NCI-H345 treated with DMSO at 0.1 percent for 48 hours (cell line): ENCODE results near the gene PRKACB.

Experiments
- DNase-seq: peaks from one replicate; lab custom pipeline; 2025; ENCODE audit not compliant: unreplicated experiment; lab: John Stamatoyannopoulos, UW

PRKACB gene

DNA sequence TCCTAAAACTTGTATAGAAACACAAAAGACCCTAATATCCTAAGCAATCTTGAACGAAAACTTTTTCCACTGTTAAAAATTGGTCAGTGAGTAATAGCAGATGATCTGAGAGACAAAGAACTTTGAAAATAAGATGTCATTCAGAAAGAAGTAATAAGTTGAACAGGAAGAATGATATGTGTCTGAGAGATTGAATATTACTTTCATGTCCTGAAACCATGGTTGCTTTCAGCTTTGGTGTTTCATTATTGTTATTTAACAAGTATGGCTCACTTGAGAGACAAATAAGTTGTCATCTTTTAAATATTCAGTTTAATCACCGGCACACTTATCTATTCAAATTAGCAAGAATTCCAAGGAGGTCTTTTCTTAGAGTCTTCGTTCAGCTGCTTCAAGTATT lies 11.4 kb downstream of the PRKACB start:
- no peak for DNase-seq

DNA sequence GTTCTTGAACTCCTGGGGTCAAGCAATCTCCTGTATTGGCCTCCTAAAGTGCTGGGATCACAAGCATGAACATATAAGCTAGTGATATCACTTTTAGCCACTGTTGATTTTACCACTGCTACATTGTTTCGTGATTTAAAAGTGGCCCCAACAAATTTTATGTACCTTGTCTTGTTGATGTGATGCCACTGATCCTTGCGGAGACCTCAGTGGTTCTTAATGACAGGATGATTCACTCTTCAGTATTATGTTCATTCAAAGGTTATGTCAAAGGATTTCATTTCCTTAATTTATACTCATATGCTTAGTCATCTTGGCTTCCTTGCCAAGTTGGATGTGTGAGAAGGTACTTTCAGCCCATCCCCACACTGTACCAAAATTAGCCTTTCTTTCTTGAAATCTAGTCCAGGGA lies 12.1 kb downstream of the PRKACB start:
- no peak for DNase-seq

DNA sequence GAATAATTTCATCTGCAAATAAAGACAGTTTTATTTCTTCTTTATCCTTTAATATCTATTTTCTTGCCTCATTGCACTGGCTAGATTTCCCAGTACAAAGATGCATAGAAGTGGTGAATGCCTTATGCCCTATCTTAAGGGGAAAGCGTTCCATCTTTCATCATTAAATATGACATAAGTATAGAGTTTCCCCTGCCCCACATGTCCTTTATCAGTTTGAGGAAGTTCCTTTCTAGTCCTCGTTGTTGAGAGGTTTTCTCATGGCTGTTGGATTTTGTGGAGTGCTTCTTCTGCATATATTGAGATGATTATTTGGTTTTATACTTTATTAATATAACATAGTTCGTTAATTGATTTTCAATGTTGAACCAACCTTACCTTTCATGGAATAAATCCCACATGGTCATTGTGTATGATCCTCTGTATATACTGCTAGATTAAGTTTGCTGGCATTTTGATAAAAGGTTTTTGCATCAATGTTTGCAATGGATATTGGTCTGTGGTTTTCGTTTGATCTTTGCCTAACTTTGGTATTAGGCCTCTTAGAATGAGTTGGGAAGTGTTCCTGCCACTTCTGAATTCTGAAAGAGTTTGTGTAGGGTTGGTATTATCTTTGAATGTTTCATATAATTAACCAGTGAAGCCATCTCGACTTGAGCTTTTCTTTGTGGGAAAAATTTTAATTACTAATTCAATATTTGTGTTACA lies 15.6 kb downstream of the PRKACB start:
- DNase-seq = no peak

DNA sequence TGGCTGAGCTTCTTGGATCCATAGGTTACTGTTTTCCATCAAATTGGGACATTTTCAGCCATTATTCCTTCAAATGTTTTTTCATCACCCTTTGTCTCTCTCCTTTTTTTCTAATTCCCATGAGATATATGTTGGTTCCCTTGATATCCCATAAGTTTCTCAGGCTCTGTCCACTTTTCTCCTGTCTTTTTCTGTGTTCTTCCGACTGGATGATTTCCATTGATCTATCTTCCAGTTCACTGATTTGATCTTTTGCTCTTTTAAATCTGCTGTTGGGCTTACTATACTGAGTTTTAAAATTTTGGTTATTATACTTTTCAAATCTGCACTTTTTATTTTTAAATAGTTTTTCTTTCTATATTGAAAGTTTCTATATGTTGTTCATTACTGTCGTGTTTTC lies 18.2 kb downstream of the PRKACB start:
- no peak for DNase-seq

DNA sequence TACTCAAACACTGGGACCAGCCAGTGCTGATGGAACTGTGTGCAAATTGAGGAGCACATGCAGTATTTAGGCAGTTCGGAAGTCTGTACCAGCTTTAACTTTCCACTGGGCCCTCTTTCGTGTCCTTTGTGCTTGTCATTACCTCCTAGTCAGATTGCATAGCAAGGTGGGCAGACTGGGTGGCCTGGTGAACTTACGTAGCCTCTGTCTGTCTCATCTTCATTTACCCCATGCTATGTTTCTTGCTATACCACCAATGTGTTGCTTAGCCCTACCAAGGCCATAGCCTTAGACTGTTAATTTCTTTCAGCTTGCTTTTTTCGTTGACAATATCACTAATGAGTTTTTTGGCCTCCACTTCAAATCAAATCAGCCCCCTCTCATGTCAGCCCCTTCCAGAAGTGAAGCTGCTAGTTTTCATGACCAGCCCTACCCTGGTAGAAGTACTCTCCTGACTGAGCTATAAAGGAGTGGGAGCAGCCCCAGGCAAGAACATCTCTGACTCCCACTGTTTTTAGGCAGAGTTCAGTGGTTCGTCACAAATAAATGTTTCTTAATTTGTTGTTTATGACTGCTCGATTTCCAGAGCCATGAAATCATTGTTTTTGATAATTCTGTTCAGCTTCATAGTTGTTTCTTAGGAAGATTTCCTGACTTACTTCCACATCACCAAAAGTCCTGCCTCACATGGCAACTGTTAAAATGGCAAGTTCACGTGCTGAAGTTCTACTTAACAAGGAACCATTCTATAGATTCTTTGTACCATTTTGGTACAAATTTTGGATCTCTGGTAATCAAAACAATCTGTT lies 19.3 kb downstream of the PRKACB start:
- no peak for DNase-seq

DNA sequence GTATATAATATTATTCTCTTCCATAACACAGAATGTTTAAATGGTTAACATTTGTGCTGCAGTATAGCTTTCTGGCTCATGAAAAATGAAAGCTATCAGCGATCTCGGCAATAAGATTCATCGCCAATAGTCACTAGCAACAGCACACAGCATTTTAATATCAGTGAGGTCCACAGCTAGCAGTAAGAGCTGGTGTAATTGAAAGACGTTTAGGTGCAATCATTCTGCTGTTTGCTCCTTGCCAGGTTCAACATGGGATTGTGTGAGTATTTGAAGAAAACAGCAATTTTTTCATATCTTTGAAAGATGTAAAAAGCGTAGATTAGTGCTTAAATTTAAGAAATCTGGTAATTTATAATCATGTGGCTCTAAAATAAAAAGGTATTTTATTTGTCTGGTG lies 20.1 kb downstream of the PRKACB start:
- no peak for DNase-seq

DNA sequence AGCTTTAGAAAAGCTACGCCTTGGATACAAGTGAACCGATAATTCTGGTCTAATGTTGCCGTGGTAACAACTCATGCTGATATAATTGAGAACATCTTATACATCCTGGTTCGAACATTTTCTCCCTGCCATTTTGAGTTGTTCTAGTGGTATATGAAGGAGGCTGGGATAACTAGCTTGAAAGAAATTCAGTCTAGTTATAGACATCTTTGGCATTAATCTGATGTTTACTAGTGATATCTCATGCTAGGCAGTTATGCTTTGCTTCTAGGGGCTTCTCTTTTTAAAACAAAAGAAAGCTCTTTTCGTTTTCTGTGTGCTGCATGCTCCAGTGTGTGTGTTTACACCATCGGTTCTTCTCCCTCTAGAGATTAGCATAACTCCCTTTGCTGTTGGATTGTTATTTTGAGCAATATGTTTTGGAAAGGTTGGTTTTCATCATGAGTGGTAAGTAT lies 20.5 kb downstream of the PRKACB start:
- no peak for DNase-seq

DNA sequence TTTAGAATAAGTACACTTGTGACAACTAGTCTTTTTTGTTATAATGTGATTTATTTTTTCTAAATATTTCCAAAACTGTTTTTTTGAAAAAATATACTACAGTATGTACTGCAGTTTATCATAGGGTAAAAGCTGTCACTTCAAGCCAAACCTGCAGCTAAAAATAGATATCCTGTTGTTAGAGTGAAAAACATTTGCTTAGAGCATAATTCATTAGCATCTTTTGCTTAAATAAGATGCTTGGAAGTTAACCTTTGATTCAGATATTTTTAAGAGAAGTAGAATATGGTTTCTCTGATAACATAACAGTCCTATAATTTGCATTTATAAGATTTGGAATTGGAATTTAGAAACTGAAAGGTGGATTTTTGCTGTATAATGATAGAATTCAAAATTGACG lies 21.5 kb downstream of the PRKACB start:
- no peak for DNase-seq

DNA sequence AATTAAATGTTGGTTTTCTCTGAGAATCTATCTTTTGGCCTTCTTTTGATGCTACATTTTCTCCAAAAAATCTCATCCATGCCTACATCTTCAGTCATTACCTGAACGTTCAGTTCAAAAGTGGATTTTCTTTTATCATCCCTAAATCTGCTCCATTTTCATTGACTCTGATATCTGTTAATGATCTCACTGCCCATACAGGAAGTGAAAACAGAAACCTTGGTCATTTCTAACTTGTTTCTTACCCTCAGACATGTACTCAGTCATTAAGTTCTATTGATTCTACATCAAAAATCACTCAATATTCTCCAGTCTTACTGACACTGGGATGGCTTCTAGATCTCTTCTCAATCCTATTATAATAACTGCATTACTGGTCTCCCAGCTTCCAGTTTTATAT lies 22.7 kb downstream of the PRKACB start:
- DNase-seq = no peak

DNA sequence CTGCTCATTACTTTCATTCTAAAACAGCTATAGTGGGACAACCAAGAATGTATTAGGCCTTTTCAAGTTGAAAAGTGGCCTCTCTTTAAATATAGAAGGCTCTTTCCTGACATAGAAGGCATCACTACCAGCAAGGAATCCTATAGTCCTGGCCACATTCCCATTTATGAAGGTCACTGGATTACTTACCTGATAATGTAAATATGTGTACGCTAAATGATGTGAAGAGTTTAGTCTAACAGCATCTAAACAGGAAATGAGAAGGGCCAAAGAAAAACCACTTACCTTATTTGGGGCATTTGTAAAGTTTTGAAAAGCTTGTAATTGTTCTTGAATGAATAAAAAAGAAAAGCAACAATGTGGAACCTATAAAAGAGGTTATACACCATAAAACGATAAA lies 24.7 kb downstream of the PRKACB start:
- no peak for DNase-seq

DNA sequence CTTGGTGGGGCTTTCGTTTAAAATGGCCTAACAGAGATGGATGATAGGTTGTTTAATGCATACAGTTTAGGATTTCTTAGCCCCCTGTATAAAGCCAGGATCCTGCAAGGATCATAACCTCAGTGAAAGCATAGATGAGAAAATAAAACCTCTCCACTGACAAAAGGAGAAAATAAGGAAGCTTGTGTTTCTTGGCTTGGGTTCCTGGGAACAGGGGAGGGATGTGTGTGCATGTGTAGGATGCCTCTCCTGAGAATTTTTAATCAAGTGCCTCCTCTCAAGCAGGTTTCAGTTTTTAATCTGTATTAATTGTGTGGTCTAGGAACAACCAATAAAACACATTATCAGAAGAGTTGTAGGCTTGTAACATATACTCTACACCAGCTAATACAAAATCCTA lies 26.1 kb downstream of the PRKACB start:
- no peak for DNase-seq

DNA sequence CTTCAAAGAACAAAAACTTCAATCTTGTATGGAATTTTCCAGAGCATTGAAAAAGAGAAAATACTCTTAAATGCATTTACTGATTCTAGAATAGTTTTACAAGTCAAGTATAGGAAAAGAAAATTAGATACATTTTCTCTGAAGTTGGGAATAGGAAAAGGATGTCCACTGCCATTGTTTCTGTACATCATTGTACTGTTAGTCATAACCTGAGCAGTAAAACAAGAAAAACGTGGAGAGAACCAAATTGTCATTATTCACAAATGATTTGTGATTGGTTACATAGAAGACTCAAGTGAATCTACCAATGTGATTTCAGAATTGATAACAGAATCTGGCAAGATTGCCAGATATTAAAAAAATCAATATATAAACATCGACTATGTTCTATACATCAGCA lies 27.4 kb downstream of the PRKACB start:
- no peak for DNase-seq

DNA sequence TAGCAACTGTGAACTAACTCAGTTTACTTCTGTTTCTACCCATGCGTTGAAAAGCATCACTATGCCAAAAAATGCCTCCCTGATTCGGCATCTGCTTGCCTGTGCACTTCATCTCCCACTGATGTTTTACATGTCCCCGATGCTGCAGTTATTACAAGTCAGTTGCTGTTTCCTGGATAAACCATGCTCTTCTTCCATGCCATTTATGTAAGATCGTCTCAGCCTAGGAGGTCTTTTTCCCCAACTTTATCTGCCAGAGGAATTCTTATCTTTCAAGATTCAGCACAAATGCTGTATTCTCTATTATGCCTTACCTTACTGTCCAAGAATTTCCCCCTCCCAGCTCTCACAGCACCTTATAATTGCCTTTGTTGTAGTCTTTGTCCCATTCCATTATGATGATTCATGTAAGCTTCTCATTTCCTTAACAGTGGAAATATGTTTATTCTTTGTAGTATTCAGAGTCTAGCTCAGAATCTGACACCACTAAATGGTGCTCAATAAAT lies 30.0 kb downstream of the PRKACB start:
- DNase-seq = no peak

DNA sequence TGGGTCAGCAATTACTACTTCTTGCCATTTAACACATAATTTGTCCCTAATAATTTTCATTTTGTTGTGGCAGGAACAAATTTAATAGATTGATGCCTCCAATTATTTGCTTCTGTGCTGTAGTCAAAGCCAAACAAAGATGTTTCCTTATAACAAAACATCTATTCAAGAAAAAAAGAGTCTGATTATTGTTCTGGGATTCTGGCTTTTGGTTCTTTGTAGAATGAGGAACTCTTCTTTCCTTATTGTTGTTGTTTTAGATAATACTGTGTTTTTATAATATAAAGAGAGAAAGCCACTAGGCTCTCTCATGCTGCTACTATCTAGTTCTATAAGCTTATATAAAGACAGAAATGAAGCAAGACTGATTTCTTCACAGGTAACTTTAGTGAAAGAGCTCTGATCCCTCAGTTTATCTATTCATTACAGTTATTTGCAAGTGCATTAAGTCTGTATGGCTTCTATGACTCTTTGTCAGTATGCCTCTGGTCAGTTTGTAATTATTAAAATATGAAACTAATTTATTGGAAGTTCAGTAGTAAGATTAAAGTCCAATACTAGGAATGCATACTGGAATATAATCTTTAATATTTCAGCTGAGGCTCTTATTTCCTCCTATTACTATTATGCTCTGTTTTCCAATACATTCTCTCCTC lies 37.4 kb downstream of the PRKACB start:
- DNase-seq = no peak

DNA sequence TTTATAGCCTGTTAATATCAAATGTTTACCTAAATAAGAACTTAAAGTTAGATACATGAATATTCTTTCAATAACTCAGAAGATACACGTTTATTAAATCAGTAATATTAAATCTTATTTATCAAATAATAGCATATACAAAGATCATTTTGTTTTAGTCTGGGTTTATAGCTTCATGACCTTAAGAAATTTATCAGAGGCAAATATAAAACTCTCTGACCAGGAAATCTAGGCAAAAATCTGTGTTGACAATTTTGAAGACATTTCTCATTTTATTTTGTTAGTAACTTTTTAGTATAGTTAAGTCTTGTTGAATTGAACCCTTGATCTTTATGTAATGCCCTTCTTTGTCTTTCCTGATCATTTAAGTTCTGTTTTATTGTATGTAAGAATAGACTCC lies 46.4 kb downstream of the PRKACB start:
- no peak for DNase-seq

DNA sequence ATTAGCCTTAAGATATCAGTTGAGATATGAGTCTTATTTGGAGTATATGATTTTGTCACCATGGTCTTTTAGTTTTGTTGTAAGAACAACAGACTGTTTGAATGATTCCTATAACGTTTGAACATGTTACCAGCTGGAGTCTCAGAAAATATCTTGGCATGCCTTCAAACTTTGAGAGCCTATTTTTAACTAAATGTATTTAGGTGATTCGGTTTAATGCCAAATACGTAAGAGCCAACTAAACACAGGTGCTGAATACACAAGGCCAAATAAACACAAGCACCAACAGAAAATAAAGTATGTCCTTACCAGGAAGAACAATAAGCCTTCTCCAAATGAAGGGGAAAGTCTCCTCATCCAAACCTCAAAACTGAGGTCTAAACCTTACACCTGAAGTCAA lies 48.6 kb downstream of the PRKACB start:
- DNase-seq = no peak

DNA sequence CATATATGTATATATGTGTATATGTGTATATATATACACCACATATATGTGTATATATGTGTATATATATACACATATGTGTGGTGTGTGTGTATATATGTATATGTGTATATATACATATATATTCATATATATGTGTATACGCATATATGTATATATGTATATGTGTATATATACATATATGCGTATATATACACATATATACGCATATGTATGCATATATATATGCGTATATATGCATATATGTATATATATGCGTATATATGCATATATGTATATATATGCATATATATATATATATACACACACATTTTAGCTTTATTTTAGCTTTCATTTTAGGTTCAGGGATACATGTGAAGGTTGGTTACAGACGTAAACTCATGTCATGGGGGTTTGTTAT lies 54.8 kb downstream of the PRKACB start:
- DNase-seq = no peak

DNA sequence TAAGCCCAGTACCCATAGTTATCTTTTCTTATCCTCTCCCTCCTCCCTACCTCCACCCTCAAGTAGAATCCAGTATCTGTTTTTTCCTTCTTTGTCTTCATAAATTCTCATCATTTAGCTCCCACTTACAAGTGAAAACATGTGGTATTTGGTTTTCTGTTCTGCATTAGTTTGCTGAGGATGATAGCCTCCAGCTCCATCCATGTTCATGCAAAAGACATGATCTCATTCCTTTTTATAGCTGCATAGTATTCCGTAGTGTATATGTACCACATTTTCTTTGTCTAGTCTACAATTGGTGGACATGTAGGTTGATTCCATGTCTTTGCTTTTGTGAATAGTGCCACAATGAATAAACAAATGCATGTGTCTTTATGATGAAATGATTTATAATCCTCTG lies 55.2 kb downstream of the PRKACB start:
- no peak for DNase-seq

DNA sequence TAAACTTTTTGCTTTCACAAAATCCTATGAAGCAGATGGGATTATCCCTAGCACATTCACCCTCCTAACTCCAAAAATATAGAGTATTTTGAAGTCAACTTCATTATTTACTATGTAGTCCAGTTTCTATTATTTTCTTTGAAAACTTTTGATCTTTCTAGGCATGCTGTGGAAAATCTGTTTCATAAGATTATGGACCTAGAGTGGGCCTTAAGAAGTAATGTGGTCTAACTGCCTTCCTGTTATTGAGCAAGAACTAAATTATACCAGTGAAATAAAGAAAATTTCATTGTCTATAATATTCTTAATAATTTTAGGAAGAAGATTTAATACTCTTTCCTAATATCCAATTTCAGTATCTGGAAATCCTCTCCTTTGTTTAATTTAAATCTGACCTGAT lies 58.1 kb downstream of the PRKACB start:
- no peak for DNase-seq

DNA sequence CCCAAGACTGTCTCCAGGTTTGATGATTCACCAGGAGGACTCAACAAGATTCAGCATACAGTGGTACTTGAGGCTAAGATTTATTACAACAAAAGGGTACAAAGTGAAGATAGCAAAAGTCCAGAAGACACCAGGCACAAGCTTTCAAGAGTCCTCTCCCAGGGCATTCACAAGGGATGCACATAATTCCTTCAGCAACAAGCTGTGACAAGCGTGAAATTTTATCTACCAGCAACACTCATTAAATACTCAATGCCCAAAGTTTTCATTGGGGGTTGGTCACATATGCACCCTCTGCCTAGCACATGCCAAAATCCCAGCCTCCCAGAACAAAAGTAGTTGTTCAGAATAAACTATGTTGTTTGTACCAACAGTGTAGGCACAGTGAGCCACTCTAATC lies 62.3 kb downstream of the PRKACB start:
- no peak for DNase-seq

DNA sequence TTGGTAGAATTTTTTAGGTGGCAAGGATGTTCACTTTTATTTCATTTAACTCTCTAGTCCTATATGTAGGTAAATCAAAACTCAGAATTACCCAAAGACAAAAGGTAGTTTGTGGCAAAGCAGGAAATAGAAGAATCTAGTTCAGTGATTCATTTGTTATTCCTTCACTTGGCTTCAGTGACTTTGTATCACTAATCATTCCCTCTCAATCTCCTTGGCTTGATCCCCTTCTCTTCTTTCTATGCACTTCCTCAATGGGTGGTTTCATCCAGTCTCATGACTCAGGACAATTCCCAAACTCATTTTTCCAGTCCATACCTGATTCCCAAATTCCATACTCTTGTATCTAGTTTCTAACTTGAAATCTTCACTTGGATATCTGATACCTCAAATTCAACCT lies 64.9 kb downstream of the PRKACB start:
- no peak for DNase-seq
